RWPE1 (cell line): Measurements from ENCODE around the gene KIF17.

Source experiments
- CTCF ChIA-PET: fragments of 350-600 bp; sonication (Branson Sonifier 250); formaldehyde crosslinking; extraction: SDS; loops from one replicate; lab custom pipeline; 2021; lab: Yijun Ruan, JAX
- POLR2A ChIA-PET: fragments of 400-600 bp; formaldehyde crosslinking; extraction: SDS; loops from one replicate; lab custom pipeline; 2020; ENCODE audit warnings: antibody characterized with exemption; ENCODE audit not compliant: low non-redundant PET; lab: Yijun Ruan, JAX
- DNase-seq: peaks from one replicate; pipeline ENCODE4 v3.0.0; 2012; ENCODE audit warnings: low spot score
- H3K27ac ChIP-seq: fragments of 450-650 bp; 2 replicates; pipeline ENCODE4 v1.5.1; 2017
- CTCF ChIP-seq: fragments of 450-650 bp; conservative IDR thresholded peaks from 2 replicates; pipeline ENCODE4 v1.5.1; 2017; ENCODE audit warnings: low read depth, mild to moderate bottlenecking

The KIF17 gene

GRCh38 chr1:20632386-20632785 lies 85.4 kb downstream of the KIF17 start:
- POLR2A ChIA-PET, result no interaction called here
- no peak for DNase-seq
- no peak for TF ChIP-seq CTCF
- no peak overlapping the region for H3K27ac ChIP-seq
- CTCF ChIA-PET, result interaction anchor here (0.6 to 2.5 kb wide), 12 partner anchors 14 to 1084 kb away, joined by 3 to 10 read pairs (median 4); partner anchors contain the start of genes CDA and FAM43B

GRCh38 chr1:20630729-20631128 lies 87.1 kb downstream of the KIF17 start:
- no peak overlapping the region for H3K27ac ChIP-seq
- no peak for DNase-seq
- CTCF ChIA-PET, result interaction anchor here (0.7 kb wide), 2 partner anchors 11 to 18 kb away, joined by 5 to 7 read pairs; no protein-coding TSS in a partner anchor
- POLR2A ChIA-PET, result no interaction called here
- TF ChIP-seq CTCF, result no peak

GRCh38 chr1:20626524-20626923 lies 91.3 kb downstream of the KIF17 start:
- H3K27ac ChIP-seq, result no peak overlapping the region
- DNase-seq, result no peak
- POLR2A ChIA-PET, result interaction anchor here (0.6 kb wide), 1 partner anchor 1030 kb away, joined by 3 read pairs; no protein-coding TSS in a partner anchor
- CTCF ChIA-PET, result no interaction called here
- no peak for TF ChIP-seq CTCF

GRCh38 chr1:20626098-20626427 lies 91.7 kb downstream of the KIF17 start:
- H3K27ac ChIP-seq, result no peak overlapping the region
- DNase-seq, result no peak
- ChIA-PET POLR2A (no interaction called here), CTCF (no interaction called here)
- TF ChIP-seq CTCF, result no peak

- POLR2A ChIA-PET, result no interaction called here
- no peak for TF ChIP-seq CTCF
Measured at GRCh38 chr1:20625176-20626097, 92.4 kb downstream of the KIF17 start.

GRCh38 chr1:20624709-20625108 lies 93.1 kb downstream of the KIF17 start:
- ChIA-PET CTCF (no interaction called here), POLR2A (no interaction called here)
- no peak for DNase-seq
- TF ChIP-seq CTCF, result no peak
- H3K27ac ChIP-seq, result no peak overlapping the region

More at GRCh38 chr1:20625176-20626097, 92.4 kb downstream of the KIF17 start:
- no peak for DNase-seq
- H3K27ac ChIP-seq, result no peak overlapping the region
- CTCF ChIA-PET, result no interaction called here
